Vagina (tissue), 2 donors: Measurements from ENCODE around the gene ANKRD29.

Source experiments
- CTCF ChIP-seq, 3 experiments: fragments of 450-650 bp in 2 of 3; fragments of 200-600 bp in 1 of 3; sonication (generic) in 1 of 3; IDR thresholded peaks; one replicate each; pipeline ENCODE4 v1.5.1; 2017 to 2019; ENCODE audit warnings: antibody characterized with exemption in 3 of 3, mild to moderate bottlenecking in 2 of 3, moderate library complexity in 2 of 3
- POLR2A ChIP-seq, 2 donors: fragments of 450-650 bp; IDR thresholded peaks; one replicate each; pipeline ENCODE4 v1.6.1; 2017; ENCODE audit warnings: antibody characterized with exemption in 2 of 2, mild to moderate bottlenecking in 2 of 2, moderate library complexity in 2 of 2
- POLR2AphosphoS5 ChIP-seq, 2 donors: sonication (generic); formaldehyde crosslinking; IDR thresholded peaks; one replicate each; pipeline ENCODE4 v1.9.0; 2017; ENCODE audit warnings: antibody characterized with exemption in 2 of 2, mild to moderate bottlenecking in 2 of 2, low read depth in 1 of 2; ENCODE audit not compliant: insufficient read depth in 1 of 2

GRCh38 chr18:23634692-23635091, 28.0 kb downstream of the ANKRD29 start:
- TF ChIP-seq CTCF (IDR thresholded peaks at IDR 0.05) (no peak), POLR2AphosphoS5 (IDR thresholded peaks at IDR 0.05; ENCODE audit: insufficient read depth in 1 of 2, low read depth in 1 of 2) (no peak), POLR2A (IDR thresholded peaks at IDR 0.05) (no peak)
